Anterior cingulate cortex (tissue), 58 donors: ENCODE data around the gene STX18.
"Not testable (repeated sequence)": the region's sequence is repeated elsewhere in the genome, so short reads cannot be mapped to it uniquely, and the experiment has no call there.

Source experiments
- DNase-seq, 58 donors: peaks; one replicate each; lab custom pipeline; 2025; lab: John Stamatoyannopoulos, UW

Gene STX18

DNA sequence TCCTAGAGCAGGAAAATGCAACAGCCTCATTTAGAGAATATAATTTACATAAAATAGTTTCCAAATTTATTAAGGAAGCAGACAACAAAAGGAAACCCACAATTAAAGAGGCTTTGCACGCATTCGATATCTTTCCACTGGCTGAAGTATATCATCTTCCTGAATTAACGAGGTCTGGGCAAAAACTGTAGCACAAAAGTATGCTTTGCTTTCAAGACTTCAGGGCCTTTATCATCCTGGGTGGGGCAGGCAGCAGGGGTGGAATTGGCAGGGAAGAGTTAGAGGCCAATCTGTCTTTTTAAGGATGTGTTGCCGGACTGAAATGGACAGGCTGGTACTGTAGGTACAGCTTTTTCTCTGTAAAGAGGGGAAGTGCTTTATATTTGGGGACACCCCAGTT lies 17.0 kb upstream of the STX18 start:
- DNase-seq = no peak

DNA sequence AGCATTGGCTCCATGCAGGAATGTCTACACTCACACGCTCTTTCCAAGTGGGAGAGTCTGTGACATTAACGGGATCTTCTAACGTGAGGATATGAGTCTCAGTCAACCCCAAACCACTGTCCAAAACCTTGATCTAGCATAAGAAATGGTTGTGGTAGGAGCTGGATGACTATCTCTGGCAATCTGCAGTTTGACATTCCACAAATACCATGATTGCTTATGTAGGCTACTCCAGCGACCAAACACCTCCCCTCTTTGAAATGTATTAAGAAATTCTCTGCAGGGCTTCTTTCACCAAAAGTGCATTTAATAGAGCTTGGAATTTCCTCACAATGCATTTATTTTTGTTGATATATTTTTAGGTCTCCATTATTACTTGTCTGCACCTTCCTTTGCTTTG lies 14.1 kb upstream of the STX18 start:
- DNase-seq = no peak

DNA sequence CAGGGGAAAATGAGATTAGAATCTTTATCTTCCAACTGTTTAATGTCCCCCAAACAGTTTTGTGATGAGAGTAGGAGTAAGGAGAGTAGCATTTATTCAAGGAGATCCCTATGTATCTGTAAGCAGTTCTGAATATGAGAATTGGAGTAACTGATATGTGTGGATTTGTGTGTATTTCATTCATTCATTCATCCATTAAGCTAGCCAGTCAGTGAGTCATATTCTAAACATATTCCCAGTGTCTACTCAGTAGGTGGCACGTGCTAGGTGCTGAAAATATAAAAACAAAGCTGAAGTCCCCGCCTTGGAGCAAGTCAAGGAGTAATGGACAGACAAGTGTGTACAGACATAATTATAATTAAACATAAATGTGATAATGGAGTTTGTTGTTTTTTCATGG lies 12.4 kb upstream of the STX18 start:
- no peak for DNase-seq

DNA sequence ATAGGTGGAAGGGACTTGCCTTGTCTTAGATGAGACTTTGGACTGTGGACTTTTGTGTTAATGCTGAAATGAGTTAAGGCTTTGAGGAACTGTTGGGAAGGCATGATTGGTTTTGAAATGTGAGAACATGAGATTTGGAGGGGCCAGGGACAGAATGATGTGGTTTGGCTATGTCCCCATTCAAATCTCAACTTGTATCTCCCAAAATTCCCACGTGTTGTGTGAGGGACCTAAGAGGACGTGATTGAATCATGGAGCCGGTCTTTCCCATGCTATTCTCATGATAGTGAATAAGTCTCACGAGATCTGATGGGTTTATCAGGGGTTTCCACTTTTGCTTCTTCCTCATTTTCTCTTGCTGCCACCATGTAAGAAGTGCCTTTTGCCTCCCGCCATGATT lies 10.2 kb upstream of the STX18 start:
- DNase-seq = not testable (repeated sequence)

DNA sequence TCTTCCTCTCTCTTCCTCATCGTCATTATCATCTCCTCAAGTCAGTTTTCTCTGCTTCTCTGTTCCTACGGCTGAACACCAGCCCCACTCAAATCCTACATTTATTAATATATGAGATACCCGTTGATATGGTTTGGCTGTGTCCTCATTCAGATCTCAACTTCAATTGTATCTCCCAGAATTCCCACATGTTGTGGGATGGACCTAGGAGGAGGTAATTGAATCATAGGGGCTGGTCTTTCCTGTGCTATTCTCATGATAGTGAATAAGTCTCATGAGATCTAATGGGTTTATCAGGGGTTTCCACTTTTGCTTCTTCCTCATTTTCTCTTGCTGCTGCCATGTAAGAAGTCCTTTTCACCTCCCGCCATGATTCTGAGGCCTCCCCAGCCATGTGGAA lies 8.3 kb upstream of the STX18 start:
- DNase-seq = not testable (repeated sequence)

DNA sequence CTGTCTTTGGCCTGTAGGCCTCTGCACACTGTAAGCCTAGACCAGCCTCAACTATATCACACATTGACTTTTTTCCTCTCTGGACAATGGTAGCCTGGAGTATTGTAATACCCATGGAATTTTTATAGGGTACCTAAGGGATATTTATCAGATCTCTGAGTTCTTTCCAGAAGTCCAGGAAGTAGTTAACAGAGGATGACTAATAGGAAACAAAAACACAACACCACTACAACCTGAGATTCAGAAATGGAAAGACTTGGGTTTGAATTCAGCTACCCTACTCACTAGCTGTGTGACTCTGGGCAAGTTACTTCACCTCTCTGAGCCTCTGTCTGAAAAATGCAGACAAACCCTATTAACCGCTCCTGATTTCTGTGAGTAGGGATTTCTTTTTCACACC lies 7.7 kb upstream of the STX18 start:
- DNase-seq = no peak

DNA sequence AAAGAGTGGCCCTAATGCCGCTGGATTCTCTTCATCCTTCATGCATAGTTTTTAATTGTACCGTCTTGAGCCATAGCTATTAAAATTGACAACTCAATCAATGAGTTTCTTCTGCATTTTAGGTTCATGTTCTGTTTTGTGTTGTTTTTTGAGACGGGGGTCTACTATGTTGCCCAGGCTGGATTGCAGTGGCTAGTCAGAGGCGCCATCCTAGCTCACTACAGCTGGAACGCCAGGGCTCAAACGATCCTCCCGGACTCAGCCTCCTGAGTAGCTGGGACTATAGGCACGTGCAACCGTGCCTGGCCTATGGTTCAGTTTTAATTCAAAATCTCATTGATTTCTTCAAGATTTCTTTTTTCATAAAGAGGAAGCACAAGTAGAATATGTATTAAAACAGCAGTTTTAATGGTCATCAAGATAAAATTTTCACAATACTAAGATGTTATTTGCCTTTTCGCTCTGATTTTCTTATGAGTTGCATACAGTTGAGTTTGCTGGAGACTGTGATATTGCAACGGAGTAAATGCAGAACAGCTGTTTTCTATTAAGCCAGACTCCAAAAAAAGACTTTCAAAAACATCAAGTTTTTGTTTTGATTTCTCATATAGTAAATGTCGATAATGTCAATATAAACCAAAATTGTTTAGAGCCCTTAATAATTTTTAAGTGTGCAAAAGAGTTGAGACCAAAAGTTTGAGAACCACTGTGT lies 1.1 kb upstream of the STX18 start:
- peak in 1 of 58 donors; percentile 5 for DNase-seq

DNA sequence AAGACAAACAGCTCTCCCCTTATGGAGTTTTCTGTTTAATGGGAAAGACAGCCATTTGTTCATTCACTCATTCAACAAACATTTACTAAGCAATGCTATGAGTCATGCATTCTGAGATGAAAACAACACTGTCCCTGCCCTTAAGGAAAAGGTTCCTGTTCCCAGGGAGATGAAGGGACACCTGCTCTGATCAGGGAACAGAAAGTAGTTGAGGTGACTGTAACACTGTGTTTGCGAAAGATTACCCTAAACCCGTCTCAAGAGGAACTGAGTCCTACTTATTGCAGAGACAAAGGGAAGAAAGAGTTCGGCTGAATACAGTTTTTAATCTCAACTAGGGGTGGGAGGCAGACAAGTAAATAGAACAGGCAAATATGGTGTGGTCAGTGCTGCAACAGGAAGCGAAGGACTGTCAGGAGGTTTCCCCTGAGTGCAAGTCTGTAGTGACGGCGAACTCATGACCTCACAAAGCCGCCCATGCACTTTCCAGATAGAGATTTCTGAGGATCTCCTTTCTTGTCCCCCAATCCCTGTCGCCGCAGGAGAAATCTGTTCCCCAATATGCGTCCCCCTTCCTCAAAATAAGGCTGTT lies 712 bp downstream of the STX18 start:
- peak in 2 of 58 donors; percentile 1 to 36 for DNase-seq

DNA sequence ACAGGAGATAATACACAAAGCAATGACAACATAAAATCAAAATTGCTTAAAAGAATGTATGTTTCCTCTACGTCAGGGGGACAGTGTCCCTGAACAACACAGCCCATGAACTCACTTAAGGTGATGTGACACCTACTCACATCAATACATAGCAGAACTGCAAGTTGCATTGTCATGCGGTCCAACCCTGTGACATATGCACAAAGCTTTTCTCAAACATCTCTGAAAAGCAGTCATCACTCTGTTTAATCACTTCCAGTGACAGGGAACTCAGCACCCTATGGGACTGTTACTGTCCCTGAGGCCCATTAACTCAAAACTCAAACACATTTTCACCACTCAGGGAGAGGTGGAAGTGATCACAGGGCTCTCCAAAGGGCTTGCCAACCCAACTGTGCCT lies 2.4 kb downstream of the STX18 start:
- DNase-seq = no peak

DNA sequence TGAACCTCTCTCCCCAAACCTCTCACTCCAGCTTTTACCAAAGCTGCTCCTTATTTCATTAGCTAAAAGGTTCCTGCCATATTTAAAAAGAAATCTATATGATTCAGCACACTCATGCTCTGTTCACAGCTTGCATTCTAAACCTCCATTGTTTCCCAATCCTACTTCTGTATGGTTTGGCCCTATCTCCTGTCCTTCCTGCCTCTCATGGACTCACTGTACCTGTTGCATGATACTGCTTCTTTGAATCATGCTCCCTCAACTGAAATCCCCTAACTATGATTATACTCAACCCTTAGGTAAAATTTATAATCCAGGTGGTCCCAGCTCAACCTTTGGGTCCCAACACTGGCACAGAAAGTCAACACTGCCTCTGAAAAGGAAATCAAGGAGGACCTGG lies 6.3 kb downstream of the STX18 start:
- DNase-seq = no peak

DNA sequence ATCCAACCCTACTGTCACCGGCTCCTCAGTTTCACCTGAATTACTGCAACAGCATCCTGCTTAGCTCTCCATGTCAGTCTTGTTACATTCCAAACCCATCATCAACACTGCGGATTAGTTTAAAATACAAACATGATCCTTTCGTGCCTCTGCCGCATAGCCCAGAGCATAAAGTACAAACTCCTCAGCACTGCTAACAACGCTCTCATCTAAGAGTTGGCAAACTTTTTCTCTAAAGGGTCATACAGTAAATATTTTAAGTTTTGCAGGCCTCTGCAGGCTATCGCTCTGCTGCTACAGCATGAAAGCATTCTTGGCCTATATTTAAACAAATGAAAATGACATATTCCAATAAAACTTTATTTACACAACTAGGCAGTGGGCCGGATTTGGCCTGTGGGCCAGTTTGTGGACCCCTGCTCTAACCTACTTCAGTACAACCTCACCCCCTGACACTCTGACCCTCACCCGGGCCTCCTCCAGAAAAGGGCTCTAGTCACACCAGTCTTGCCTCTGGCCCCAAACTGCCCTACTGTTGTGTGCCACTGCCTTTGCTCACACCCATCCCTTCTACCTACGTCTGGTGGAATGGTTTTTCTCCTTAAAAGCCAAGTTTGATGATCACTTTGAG lies 7.2 kb downstream of the STX18 start:
- DNase-seq = no peak

DNA sequence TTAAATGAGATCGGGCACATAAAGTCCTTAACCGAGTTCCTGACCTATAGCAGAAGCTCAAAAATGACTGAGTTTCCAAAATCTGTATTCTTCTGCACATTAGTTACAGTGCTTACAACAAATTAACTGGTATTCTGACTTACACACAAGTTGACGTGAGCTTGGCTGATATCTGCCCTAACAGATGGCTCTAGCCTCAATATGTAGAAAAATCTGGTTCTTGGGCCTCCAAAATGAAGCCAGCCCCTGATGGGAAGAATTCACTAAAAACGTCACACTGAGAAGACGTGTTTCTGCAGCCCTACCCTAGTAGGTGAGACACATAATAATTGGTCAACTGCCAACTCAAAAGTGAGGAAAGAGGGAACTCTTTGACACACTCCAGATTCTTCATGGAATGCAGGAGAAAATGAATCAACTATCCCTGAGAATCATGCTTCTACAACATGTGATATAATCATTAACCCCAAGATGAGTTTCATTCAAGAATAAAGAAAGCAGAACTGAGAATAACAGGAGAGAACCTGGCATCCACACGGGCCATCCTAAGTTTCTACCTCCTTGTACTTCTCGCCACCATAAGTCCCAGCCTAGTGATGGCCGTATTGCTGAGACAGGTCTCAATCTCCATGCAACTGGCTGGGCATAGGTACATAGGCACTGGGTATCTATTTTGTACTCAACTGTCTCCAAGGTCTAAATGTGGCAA lies 8.2 kb downstream of the STX18 start:
- no peak for DNase-seq

DNA sequence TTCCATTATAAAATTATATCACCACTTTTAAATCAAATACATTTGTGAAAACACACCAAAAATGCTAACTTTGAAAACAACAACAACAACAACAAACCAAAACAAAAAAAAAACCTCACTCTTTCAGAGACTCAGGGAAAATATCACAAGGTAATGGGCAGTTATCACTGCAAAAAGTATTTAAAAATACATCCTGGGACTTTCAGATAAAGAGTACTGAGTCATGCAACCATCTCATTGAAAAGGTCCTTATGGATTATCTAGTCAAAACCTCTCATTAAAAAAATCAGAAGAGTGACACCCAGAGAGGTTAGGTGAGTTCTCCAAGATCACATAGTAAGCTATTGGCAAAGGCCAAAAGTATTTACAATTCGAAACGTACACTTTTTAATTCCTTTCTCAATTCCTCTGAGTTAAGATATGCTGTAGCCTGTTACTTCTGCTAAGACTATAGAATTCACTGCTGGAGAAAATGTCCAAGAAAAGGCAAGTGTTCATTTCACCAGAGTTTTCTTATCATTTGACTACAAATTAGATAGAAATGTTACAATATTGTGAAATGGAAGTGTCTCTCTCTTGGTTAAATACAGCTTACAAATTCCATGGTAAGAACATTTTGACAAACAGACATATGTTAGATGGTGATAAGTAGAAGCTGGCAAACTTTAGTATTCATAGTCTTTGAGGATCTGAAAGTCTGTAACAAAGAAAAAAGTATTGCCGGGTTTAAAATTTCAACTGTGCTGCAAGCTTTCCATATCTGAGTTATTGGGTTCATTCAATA lies 9.3 kb downstream of the STX18 start:
- DNase-seq = no peak

DNA sequence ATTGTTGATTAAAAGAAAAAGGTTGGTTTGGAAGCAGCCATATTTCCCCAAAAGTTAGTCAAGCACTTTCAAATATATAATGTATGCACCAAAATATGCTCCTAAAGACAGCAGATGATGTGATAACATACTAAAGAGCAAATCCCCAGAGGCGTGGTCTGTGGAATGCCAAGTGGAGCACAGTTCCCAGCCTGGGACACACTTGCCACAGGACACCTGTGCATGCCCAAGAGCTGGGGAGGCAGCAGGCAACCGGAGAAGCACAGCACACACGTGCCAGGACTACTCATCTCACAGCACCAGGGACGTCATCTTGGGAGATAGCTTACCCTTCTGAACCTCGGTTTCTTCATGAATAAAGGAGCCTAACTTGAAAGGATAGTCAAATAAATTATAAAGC lies 12.5 kb downstream of the STX18 start:
- no peak for DNase-seq

DNA sequence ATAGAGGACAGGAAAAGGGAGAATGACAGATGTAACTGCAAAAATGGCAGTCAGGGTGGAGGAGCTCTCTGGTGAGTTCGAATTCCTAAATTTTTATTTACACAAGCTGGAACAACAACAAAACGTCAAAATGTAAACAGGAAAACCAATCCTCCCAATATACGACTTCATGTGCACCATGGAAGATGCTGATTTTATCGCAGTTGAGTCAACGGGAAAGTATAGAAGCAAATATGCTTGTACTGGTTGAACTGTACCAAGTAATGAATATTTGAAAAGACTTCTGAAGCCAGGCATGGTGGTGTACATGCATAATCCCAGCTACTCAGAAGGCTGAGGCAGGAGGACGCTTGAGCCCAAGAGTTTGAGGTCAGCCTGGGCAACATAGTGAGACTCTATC lies 15.4 kb downstream of the STX18 start:
- no peak for DNase-seq

DNA sequence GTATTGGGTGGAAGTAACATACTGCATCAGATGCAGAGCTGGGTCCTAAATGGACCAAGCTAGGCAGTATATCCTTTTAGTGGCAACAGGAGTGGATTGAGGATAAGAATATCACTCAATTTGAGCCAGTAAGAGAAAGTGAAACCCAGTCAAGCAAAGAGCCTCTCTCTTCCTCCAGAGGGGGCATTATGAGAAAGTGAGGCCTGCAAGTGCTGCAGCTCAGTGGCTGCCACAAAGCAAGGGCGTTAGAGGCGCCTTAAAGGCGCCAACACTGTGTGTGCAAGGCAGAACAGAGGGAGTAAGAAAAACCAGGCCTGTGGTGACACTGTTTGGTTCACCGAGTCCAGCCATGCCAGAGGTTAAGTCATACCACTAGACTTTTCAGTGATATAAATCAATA lies 17.5 kb downstream of the STX18 start:
- DNase-seq = no peak

DNA sequence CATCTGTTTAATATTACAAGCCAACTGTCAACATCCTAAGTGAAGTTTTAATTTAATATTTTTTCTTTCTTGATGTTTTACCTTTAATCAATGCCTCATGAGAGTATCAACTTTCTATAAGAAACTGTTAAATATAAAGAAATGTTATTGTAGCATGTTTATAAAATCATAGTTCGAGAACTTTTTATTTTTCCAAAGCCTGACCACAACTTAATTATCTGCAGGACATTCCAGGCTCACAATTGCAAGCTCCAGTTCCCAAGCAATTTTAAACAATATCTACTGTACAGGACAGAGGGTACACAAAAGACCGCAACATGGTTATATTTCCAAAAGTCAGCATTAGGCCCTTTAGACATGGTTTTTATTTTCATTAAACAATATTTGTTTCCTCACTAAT lies 20.1 kb downstream of the STX18 start:
- no peak for DNase-seq

DNA sequence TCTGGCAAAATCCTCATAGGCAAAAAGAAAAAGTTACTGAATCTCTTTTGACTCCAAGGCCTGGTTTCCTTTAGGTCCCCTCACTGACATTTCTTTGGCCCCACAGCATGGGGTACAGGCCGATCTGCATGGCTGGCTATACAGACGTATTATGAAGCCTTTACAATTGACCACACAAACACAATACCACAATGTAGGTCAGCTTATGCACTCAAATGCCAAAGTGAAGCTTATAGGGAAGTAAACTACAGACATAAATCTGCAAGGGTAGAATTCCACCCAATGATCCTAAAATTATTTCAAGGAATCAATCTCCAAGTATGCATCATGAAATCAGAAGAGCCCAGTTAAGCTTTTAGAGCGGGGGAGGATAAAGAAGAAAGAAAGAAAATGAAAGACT lies 20.7 kb downstream of the STX18 start:
- DNase-seq = no peak

DNA sequence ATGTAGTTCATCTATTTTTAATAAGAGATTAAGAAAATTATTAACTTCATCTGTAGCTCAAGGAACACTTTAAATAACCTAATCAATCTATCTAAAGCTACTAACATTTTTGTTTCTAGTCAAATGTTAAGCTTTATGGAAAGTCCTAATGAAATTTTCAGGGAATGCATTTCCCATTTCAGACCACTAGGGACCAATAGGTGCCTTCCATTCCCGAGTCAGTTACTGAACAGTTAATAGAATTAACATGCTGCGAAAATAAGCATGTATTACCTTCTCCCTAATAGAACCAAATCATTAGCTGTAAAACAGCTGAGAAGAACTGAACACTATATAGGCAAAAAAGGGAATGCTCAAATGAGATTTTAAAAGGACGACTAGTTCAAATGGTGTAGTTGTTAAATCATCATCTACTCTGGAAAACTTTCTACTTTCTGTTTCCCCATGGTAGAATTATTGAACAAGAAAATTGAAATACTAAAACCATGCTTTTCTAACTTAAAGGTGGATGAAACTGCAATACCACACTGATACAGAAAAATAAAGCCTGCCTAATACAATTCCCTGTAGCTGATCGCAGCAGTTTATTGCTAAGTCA lies 22.5 kb downstream of the STX18 start:
- no peak for DNase-seq

DNA sequence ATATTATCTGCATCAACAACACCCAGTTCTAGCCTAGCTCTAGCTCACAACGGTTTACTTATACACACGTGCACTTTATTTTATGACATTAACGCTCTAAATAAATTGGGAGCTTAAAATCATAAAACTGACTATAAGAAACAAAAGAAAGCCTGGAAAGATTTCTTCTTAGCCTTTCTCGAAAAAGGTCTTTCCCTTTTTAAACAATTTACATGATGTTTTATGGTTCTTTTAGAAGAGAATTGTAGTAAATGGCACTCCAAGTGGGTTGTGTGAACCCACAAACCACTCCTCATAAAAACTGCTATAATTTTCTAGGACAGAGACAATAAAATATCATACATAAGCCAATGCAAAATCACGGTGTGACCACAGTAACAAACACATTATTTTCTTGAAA lies 23.1 kb downstream of the STX18 start:
- no peak for DNase-seq
